ENCODE data around the gene SV2B.

The SV2B gene

GRCh38 chr15:91265416-91265940 is 165.4 kb downstream of the SV2B start:
- DNase-seq (ENCODE audit: low read depth), result no peak
- H3K4me3 ChIP-seq (ENCODE audit: control insufficient read depth, low read depth, low read length), result no peak overlapping the region
- TF ChIP-seq CTCF (IDR thresholded peaks at IDR 0.05; ENCODE audit: control insufficient read depth, insufficient read depth, low read depth, low read length, missing control alignments), result no peak

DNA sequence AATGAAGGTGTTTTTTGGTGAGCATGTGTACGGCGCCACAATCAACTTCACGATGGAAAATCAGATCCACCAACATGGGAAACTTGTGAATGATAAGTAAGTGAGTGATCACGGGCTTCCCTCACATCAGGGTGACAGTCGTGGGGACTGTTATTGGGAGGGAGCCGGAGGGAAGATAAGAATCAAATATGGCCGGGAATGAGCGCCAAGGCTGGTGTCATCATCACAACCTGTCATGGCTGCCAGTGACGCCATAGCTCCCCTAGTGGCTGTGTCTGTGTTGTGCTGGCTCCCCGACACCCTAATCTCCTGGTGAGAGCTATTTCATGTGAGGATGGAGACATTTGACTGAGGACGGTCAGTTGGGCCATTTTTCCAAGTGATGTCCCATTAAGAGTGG is 168.5 kb downstream of the SV2B start:
- TF ChIP-seq CTCF (IDR thresholded peaks at IDR 0.05; ENCODE audit: control insufficient read depth, insufficient read depth, low read depth, low read length, missing control alignments), result peak; percentile 40
- H3K4me3 ChIP-seq (ENCODE audit: control insufficient read depth, low read depth, low read length), result no peak overlapping the region
- DNase-seq (ENCODE audit: low read depth), result no peak

DNA sequence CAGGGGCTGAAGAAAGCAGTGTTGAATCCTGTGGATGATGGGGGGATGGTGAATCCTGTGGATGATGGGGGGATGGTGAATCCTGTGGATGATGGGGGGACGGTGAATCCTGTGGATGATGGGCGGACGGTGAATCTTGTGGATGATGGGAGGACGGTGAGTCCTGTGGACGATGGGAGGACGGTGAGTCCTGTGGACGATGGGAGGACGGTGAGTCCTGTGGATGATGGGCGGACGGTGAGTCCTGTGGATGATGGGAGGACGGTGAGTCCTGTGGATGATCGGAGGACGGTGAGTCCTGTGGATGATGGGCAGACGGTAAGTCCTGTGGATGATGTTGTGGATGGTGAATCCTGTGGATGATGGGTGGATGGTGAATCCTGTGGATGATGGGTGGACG is 170.7 kb downstream of the SV2B start:
- no peak for DNase-seq (ENCODE audit: low read depth)
- no peak for TF ChIP-seq CTCF (IDR thresholded peaks at IDR 0.05; ENCODE audit: control insufficient read depth, insufficient read depth, low read depth, low read length, missing control alignments)
- no peak overlapping the region for H3K4me3 ChIP-seq (ENCODE audit: control insufficient read depth, low read depth, low read length)

GRCh38 chr15:91271565-91272153 is 171.6 kb downstream of the SV2B start:
- peak; percentile 21 for DNase-seq (ENCODE audit: low read depth)
- no peak overlapping the region for H3K4me3 ChIP-seq (ENCODE audit: control insufficient read depth, low read depth, low read length)
- peak; percentile 79 for TF ChIP-seq CTCF (IDR thresholded peaks at IDR 0.05; ENCODE audit: control insufficient read depth, insufficient read depth, low read depth, low read length, missing control alignments)

GRCh38 chr15:91275844-91276243 is 175.8 kb downstream of the SV2B start:
- DNase-seq (ENCODE audit: low read depth), result no peak
- no peak for TF ChIP-seq CTCF (IDR thresholded peaks at IDR 0.05; ENCODE audit: control insufficient read depth, insufficient read depth, low read depth, low read length, missing control alignments)

DNA sequence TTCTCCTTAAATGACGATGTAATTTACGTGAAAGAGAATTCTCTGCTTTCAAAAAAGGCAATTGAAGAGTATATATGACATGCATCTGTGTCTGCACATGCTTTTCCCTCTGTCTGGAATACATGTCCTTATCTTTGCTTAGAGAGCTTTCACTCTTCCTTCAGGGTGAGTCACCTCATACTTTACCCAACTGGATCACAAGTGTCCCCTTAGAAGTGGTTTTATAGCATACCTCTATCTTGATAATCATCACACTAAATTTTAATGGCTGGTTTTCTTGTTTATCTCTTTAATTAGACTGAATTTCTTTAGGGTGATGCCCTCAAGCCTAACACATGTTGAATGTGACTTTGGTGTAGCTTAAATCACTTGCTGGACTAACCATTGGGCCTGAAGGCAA is 178.9 kb downstream of the SV2B start:
- no peak overlapping the region for H3K4me3 ChIP-seq (ENCODE audit: control insufficient read depth, low read depth, low read length)
- no peak for TF ChIP-seq CTCF (IDR thresholded peaks at IDR 0.05; ENCODE audit: control insufficient read depth, insufficient read depth, low read depth, low read length, missing control alignments)
- no peak for DNase-seq (ENCODE audit: low read depth)

More at GRCh38 chr15:91275844-91276243, 175.8 kb downstream of the SV2B start:
- no peak overlapping the region for H3K4me3 ChIP-seq (ENCODE audit: control insufficient read depth, low read depth, low read length)
